ENCODE data around the gene SLC41A1.

DNA sequence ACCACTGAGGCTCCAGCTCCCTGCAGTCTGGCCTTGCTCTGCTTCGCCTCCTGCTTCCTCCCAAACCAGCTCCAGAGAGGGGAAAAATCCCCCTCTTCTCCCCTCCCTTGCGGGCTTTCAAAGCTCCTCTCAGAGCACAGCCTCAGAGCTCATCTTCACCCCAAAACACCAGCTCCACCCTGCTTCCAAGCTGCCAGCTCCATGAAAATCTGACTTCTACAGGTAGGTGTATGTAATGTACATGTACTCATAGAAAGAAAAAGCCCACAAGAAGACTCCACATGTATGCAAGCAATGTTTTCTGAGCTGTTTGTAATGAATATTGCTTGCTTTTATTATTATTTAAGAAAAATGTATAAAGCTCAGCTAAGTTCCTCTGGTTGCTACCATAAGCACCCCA is 8.4 kb downstream of the SLC41A1 start:
- TF ChIP-seq YY1 (IDR thresholded peaks at IDR 0.05; ENCODE audit: borderline replicate concordance in 1 of 3, control insufficient read depth in 1 of 3, extremely low read depth in 1 of 3, insufficient read depth in 3 of 3, insufficient read length in 1 of 3, insufficient replicate concordance in 2 of 3, low read depth in 1 of 3, low read length in 2 of 3) (no peak), POLR2AphosphoS5 (IDR thresholded peaks at IDR 0.05; ENCODE audit: control insufficient read depth, insufficient read depth, low read depth, low read length) (no peak), ZZZ3 (IDR thresholded peaks at IDR 0.05) (no peak), HDAC6 (IDR thresholded peaks at IDR 0.05; ENCODE audit: low read depth, low read length) (no peak), TCF7 (IDR thresholded peaks at IDR 0.05; ENCODE audit: borderline replicate concordance) (no peak), BRCA1 (IDR thresholded peaks at IDR 0.05) (no peak), BRCA1 (CRISPR knock-in tag; IDR thresholded peaks at IDR 0.05) (no peak), EZH2 (IDR thresholded peaks at IDR 0.05; ENCODE audit: borderline replicate concordance, low read depth, low read length) (no peak), FOS (IDR thresholded peaks at IDR 0.05; ENCODE audit: extremely low read depth, insufficient read length) (no peak), POLR2A (conservative IDR thresholded peaks at IDR 0.05) (no peak), ELF1 (tag; IDR thresholded peaks at IDR 0.05) (no peak), ESRRA (IDR thresholded peaks at IDR 0.05; ENCODE audit: borderline replicate concordance, low read depth) (no peak)
- TF ChIP-seq, protein P1, sequence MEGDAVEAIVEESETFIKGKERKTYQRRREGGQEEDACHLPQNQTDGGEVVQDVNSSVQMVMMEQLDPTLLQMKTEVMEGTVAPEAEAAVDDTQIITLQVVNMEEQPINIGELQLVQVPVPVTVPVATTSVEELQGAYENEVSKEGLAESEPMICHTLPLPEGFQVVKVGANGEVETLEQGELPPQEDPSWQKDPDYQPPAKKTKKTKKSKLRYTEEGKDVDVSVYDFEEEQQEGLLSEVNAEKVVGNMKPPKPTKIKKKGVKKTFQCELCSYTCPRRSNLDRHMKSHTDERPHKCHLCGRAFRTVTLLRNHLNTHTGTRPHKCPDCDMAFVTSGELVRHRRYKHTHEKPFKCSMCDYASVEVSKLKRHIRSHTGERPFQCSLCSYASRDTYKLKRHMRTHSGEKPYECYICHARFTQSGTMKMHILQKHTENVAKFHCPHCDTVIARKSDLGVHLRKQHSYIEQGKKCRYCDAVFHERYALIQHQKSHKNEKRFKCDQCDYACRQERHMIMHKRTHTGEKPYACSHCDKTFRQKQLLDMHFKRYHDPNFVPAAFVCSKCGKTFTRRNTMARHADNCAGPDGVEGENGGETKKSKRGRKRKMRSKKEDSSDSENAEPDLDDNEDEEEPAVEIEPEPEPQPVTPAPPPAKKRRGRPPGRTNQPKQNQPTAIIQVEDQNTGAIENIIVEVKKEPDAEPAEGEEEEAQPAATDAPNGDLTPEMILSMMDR (IDR thresholded peaks at IDR 0.05 in 2 of 3, conservative IDR thresholded peaks at IDR 0.05 in 1 of 3; ENCODE audit: insufficient read depth in 2 of 3, low read depth in 1 of 3, low read length in 3 of 3): no peak
- TF ChIP-seq, protein P2, sequence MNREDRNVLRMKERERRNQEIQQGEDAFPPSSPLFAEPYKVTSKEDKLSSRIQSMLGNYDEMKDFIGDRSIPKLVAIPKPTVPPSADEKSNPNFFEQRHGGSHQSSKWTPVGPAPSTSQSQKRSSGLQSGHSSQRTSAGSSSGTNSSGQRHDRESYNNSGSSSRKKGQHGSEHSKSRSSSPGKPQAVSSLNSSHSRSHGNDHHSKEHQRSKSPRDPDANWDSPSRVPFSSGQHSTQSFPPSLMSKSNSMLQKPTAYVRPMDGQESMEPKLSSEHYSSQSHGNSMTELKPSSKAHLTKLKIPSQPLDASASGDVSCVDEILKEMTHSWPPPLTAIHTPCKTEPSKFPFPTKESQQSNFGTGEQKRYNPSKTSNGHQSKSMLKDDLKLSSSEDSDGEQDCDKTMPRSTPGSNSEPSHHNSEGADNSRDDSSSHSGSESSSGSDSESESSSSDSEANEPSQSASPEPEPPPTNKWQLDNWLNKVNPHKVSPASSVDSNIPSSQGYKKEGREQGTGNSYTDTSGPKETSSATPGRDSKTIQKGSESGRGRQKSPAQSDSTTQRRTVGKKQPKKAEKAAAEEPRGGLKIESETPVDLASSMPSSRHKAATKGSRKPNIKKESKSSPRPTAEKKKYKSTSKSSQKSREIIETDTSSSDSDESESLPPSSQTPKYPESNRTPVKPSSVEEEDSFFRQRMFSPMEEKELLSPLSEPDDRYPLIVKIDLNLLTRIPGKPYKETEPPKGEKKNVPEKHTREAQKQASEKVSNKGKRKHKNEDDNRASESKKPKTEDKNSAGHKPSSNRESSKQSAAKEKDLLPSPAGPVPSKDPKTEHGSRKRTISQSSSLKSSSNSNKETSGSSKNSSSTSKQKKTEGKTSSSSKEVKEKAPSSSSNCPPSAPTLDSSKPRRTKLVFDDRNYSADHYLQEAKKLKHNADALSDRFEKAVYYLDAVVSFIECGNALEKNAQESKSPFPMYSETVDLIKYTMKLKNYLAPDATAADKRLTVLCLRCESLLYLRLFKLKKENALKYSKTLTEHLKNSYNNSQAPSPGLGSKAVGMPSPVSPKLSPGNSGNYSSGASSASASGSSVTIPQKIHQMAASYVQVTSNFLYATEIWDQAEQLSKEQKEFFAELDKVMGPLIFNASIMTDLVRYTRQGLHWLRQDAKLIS (CRISPR knock-in tag; IDR thresholded peaks at IDR 0.05): no peak

Measured in K562 (cell line).